Fibroblast of lung (primary cell): Measurements from ENCODE around the gene TLR2.

Experiments used
- EZH2 ChIP-seq: IDR thresholded peaks from 2 replicates; pipeline ENCODE4 v1.5.1; 2012; ENCODE audit warnings: low read length, control low read depth, mild to moderate bottlenecking; ENCODE audit errors: missing control alignments
- TF ChIP-seq, protein P1 (sequence below), 2 donors: IDR thresholded peaks in 1 of 2; conservative IDR thresholded peaks in 1 of 2; 1 replicate in 1 of 2; 2 replicates in 1 of 2; pipeline ENCODE4 v1.5.1; 2011 to 2012; ENCODE audit warnings: low read length in 2 of 2, control low read depth in 1 of 2, inconsistent platforms in 1 of 2, low read depth in 1 of 2, mild to moderate bottlenecking in 1 of 2

GRCh38 chr4:153724606-153725005 is 40.5 kb downstream of the TLR2 start:
- TF ChIP-seq, protein P1, sequence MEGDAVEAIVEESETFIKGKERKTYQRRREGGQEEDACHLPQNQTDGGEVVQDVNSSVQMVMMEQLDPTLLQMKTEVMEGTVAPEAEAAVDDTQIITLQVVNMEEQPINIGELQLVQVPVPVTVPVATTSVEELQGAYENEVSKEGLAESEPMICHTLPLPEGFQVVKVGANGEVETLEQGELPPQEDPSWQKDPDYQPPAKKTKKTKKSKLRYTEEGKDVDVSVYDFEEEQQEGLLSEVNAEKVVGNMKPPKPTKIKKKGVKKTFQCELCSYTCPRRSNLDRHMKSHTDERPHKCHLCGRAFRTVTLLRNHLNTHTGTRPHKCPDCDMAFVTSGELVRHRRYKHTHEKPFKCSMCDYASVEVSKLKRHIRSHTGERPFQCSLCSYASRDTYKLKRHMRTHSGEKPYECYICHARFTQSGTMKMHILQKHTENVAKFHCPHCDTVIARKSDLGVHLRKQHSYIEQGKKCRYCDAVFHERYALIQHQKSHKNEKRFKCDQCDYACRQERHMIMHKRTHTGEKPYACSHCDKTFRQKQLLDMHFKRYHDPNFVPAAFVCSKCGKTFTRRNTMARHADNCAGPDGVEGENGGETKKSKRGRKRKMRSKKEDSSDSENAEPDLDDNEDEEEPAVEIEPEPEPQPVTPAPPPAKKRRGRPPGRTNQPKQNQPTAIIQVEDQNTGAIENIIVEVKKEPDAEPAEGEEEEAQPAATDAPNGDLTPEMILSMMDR (conservative IDR thresholded peaks at IDR 0.05 in 1 of 2, IDR thresholded peaks at IDR 0.05 in 1 of 2; ENCODE audit: low read depth in 1 of 2, low read length in 2 of 2), result no peak
- TF ChIP-seq EZH2, result no peak
